Endometrial microvascular endothelial cells (primary cell): Measurements from ENCODE around the gene PCCB. TPM values are rescaled to one million over a fixed set of nuclear protein-coding genes. Genes with fewer than 3 reads are reported as not detected.
"Not testable (repeated sequence)": the region's sequence is repeated elsewhere in the genome, so short reads cannot be mapped to it uniquely, and the experiment has no call there.

Source experiments
- in situ Hi-C: cut with HindIII; loops from 2 replicates; pipeline ENCODE4 v1.10.0; 2017; ENCODE audit warnings: low sequenced_read_pairs, low pct_unique_long_range_greater_than_20kb; ENCODE audit errors: inconsistent ontology term
- total RNA-seq: library from RNA; depleted of rRNA; stranded (reverse); fragments of >200 nt; gene quantifications from one replicate; pipeline ENCODE4 v1.2.3, GENCODE V29; 2015; ENCODE audit errors: inconsistent ontology term

Gene PCCB
- total RNA-seq, 1 donor from 2014 or later, result 89.3 TPM

DNA sequence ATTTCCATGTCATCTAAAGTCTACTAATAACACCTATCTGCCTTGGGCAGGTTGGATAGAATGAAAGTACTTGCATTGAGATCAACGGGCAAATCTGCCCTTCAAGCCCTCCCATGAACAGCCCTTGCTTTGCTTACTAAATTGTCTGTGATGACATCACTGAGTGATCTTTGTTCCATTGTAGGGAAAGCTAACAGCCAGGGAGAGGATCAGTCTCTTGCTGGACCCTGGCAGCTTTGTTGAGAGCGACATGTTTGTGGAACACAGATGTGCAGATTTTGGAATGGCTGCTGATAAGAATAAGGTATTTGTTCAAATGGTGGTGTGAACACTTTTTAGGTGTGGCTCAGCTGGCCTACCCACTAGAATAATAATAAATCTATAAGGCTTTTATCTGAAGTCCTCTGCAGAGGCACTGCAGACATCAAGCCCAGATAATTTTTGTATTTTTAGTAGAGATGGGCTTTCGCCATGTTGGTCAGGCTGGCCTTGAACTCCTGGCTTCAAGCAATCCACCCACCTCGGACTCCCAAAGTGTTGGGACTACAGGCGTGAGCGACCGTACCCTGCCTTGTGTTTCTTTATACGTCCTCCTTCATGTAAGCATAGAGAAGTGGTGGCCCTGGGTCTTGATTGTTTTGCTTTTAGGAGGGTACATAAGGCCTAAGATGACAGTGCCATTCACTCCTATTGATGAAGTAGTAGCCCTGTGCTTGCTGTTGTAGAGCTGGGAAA is 5.7 kb downstream of the PCCB start:
- in situ Hi-C loops, result no loop called here

DNA sequence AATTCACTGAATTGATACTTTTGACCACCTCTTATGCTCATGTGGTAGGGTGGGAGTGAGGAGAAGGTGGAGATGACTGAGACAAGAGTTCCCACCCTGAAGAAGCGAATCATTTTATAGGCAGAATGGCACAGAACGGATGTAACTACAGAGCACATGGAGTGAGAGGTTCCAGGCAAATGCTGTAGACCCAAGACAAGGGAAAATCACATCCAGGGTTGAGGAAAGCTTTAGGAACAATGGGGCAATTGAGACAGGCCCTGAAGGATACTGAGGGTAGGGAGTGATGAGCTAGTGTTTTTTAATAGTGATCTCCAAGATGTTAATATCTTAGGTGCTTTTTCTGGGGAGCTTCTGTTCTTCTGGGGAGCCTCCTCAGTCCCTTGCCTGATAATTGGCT is 8.1 kb downstream of the PCCB start:
- in situ Hi-C loops, result no loop called here

DNA sequence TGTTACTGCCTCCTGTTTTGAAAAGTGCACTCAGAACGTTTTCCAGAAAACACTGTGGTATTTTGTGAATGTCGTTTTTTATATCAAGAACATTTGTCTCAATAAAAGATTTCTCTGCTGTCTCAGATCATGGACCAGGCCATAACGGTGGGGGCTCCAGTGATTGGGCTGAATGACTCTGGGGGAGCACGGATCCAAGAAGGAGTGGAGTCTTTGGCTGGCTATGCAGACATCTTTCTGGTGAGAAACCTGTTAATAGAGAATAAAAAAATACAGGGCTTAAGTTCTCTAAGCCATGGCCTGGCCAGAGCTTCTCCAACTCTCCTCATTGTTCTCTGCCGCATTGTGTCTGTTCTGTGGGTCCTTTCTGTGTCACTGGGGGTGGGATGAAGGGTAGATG is 11.7 kb downstream of the PCCB start:
- in situ Hi-C loops, result no loop called here

DNA sequence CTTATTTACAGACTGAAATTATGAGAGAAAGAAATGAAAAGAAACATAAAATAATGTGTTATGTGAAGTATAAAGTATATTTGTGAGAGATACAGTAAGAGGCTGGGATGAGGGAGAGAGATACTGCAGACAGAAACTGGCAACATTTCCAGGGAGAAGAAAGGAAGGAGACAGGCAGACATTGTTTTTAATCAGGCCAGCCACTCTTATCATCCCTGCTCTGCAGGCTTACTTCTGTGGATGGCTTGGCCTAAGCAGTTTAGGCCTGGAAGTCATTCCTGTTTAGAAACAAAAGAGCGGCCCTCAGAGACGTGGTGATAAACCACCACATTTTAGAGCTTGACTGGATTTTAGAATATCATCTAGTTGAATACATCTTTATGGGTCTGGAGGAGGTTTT is 12.4 kb downstream of the PCCB start:
- in situ Hi-C loops, result no loop called here

DNA sequence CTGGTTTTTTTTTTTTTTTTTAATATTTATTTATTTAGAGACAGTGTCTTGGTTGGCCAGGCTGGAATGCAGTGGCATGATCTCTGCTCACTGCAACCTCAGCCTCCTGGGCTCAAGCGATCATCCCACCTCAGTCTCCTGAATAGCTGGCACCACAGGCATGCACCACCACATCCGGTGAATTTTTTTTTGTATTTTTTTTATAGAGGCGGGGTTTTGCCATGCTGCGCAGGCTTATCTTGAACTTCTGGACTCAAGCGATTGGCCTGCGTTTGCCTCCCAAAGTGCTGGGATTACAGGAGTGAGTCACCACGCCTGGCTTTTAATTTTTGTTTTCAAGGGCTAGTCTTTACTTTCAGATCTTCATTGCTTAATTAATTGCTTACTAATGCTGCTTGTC is 13.1 kb downstream of the PCCB start:
- in situ Hi-C loops, result no loop called here

DNA sequence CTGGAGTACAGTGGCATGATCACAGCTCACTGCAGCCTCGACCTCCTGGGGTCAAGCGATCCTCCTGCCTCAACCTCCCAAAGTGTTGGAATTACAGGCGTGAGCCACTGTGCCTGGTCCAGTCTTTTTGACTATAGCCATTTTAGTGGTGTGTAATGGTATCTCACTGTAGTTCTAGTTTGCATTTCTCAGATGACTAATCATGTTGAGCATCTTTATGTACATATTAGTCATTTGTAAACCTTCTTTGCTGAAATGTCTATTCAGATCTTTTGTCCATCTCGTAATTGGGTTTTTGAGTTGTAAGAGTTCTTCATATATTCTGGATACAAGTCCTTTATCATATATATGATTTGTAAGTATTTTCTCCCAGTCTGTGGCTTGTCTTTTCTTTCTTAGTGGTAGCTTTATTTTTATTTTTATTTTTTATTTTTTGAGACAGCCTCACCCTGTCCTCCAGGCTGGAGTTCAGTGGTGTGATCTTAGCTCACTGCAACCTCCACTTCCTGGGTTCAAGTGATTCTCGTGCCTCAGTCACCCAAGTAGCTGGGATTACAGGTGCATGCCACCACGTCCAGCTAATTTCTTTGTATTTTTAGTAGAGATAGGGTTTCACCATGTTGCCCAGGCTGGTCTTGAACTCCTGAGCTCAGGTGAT is 16.5 kb downstream of the PCCB start:
- in situ Hi-C loops, result not testable (repeated sequence)

DNA sequence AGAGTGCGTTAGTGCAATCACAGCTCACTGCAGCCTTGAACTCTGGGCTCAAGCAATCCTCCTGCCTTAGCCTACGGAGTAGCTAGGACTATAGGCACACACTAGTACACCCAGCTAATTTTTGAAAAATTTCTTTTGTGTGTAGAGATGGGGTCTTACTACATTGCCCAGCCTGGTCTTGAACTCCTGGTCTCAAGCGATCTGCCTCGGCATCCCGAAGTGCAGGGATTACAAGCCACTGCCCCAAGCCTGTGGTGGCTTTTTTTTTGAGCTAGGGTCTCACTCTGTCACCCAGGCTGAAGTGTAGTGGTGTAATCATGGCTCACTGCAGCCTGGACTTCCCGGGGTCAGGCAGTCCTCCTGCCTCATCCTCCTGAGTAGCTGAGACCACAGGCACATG is 17.1 kb downstream of the PCCB start:
- in situ Hi-C loops, result no loop called here

DNA sequence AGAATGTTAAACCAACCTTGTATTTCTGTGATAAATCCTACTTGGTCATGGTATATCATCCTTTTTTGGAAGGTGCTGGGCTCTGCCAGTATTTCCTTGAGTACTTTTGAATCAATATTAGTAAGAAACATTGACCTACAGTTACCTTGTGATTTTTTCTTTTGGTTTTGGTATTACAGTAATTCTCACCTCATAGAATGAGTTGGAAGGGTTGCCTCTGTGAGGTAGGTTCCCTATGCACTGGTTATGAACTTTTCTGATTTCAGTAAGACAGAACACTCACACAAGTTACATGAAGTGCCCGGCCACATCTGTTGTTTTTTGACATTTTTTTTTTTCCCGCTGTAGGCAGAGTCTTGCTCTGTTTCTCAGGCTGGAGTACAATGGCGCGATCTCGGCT is 20.0 kb downstream of the PCCB start:
- in situ Hi-C loops, result no loop called here

DNA sequence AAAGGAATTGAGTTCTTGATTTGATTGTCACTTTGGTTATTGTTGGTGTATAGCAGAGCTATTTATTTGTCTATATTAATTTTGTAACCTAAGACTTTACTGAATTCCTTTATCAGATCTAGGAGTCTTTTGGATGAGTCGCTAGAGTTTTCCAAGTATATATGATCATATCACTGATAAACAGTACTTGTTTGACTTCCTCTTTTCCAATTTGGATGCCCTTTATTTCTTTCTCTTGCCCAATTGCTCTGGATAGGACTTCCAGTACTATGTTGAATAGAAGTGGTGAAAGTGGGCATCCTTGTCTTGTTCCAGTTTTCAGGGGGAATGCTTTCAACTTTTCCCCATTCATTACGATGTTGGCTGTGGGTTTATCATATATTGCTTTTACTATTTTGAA is 21.5 kb downstream of the PCCB start:
- in situ Hi-C loops, result not testable (repeated sequence)

DNA sequence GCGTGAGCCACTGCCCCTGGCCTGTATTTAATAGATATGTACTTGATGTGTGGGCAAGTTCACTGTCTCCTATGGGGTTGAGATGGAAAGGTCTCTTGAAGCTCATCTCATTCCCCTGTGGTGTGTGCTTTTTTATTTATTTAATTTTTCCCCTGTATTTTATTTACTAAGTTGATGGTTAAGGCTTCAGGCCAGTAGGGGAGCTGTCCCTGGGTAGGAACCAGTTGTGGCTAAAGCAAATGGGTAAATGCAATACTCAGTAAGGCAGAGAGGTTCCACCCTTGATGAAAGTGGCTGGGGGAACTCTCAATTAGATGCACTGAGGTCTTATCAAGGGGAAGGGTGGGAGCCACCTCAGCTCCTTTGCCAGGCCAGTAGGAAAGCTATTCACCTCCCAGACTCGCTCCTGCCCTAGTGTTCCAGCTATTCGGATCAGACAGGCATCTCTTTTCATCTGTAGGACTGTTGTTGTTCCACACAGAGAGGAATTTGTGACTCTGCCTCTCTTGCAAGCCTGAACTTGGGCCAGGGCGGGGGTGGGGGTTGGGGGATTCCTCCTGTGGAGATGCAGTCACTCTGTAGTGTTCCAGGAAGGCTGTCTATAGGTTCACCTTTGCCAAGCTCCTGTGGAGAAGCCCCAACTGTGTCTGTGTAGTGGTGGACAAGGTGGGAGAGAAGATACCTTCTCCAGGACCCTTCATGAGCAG is 26.1 kb downstream of the PCCB start:
- in situ Hi-C loops, result no loop called here

DNA sequence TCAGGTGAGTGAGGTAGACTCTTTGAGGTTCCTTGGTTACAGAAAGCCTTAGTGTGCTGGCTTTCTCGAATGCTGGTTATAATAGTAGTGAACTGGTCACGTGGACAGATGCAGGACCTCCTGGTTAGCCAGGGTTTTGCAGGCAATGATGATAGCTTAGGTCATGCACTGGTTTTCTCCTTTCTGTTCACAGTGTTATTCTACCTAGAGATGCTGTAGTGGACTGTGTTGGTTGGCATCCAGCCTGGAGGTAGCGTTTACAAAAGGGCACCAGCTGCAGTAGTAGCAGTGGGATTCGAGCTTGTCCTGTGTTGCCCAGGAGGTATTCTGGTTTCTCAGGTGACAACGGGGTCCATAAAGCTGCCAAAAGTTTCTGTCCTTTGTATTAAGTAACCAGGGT is 27.0 kb downstream of the PCCB start:
- in situ Hi-C loops, result no loop called here

DNA sequence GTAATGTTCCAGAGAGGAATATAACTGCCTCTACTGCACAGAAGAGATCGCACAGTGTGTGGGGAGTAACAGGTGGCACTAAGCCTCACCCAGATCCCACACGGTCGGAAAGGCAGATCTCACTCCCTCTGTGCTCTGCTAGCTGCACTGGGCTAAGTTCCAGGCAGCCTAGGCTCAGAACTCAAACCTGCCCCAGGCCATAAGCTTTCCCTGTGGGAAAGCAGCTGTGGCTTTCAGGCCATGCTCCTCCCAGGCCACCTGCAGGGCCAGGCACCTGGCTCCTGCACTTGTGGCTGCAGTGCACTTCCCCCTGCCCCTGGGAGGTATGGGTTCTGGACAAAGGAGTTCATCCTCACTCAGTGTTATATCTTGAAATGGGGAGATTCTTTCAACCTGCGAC is 27.5 kb downstream of the PCCB start:
- in situ Hi-C loops, result no loop called here

DNA sequence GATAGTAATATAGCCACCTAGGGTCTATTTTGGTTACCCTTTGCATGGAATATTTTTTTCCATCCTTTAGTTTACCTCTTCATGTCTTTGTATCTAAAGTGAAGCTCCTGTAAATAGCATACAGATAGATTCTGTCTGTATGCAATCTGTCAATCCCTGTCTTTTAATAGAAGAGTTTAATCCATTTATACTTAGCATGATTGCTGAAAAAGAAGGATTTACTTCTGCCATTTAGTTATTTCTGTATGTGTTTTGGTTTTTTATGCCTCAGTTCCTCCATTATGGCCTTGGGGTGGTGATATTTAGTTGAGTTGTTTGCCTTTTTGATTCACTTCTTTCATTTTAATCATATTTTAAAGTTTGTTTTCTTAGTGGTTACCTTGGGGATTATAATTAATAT is 29.0 kb downstream of the PCCB start:
- in situ Hi-C loops, result no loop called here

DNA sequence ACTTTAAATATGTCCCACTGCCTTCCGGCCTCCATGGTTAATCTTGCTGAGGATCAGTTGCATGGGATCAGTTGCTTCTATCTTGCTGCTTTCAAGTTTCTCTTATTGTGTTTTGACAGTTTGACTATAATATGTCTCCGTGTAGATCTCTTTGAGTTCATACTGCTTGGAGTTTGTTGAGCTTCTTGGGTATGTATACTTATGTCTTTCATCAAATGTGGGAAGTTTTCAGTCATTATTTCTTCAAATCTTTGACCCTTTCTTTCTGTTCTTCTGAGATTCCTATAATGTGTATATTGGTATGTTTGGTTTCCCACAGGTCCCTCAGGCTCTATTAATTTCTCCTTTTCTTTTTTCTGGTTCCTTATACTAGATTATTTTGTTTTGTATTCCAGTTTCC is 30.8 kb downstream of the PCCB start:
- in situ Hi-C loops, result no loop called here

DNA sequence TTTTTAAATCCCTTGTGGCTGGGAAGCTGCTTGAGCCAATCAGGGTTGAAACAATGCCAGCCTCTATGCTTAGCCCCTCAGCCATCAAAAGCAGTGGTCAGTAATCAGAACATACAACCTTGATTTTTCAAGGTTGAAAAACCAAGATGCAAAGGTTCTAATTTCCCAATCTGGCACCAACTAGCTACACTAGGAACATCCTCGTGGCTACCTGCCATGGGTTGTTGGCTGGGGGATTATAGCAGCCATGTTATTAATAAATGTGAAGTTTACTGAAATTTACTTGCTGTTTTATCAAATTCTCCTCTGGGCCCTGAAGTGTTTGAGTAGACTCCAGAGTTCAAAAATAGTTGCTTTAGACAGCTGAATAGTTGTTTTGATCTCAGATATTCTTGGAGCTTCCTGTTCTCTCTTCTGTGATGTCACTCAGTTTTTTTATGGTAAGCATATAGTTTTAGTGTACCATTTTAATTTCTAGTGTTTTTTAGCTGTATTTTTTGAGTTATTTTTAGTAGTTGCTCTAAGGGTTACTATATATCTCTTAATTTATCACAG is 31.9 kb downstream of the PCCB start:
- in situ Hi-C loops, result no loop called here

DNA sequence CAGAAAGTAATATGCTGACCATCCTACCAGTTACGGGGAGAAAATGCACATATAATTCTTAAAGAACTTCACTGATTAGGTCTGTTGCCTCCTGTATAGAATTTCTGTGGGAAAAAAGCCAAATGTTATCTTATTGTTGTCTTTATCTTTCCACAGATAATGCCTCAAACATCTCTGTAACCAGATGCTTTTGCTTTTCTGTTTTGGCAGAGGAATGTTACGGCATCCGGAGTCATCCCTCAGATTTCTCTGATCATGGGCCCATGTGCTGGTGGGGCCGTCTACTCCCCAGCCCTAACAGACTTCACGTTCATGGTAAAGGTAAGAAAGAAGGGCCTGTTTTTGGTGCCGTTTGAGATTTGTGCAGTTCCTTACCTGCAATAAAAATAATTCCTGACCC is 33.5 kb downstream of the PCCB start:
- in situ Hi-C loops, result no loop called here

DNA sequence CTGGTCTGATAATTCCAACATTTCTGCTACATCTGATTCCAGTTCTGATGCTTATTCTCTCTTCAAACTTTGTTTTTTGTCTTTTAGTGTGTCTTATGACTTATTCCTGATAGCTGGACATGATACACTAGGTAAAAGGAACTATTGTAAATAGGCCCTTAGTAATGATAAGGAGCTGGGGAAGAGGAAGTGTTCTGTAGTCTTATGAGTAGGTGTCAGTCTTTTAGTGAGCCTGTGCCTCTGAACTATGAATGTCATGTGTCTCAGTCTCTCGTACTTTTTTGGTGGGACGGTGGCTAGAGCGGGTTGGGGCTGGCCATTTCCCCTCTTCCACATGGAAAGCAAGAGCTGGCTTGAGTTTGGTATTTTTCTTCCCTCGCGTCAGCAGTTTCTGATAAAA is 41.2 kb downstream of the PCCB start:
- in situ Hi-C loops, result no loop called here

DNA sequence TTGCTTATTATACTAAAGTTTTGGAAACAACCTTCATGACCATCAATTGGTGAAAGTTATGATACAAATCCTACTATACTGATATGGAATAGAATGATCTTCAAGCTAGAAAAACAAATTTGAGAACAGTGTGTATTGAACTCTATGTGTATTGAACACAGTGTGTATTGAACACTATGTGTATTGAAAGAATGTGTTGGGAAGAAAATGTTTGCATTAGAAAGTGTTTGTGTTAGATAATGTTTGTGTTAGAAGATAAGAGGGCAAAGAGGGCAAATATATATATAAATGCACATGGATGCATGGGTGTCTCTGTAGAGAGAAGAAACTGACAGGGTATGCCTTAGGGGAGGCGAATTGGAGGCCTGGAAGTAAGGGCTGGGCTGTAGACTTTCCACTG is 42.4 kb downstream of the PCCB start:
- in situ Hi-C loops, result no loop called here

DNA sequence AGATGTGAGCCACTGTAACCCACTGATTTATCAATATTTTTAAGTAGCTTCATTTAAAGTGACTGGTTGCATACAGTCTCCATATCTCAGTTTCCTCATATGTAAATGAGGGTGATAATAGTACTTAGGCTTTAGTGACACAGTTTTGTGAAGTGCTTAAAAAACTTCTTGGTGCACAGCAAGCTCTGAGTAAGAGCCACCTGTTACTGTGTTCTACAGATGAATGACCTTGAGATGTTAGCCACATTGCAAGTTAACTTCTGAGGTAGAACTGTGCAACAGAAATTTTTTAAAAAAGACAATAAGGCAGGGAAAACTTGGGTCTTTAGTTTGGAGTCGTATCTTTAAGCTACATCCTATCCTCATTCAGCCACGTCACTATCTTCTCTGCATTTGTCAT is 43.1 kb downstream of the PCCB start:
- in situ Hi-C loops, result no loop called here

DNA sequence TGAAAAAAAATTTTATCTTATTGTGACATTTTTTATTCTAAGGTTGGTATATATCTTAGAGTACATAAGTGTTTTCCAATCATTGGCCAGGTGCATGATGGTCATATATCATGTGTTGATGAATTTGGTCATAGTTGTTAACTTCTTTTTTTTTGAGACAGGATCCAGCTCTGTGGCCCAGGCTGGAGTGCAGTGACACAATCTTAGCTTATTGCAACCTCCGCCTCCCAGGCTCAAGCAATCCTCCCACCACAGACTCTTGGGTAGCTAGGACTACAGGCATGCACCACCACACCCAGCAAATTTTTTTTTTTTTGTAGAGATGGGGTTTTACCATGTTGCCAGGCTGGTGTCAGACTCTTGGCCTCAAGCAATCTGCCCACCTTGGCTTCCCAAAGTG is 44.0 kb downstream of the PCCB start:
- in situ Hi-C loops, result no loop called here
